Esophagus squamous epithelium (tissue), 4 donors: ENCODE measurements around the gene TRAK1.

ENCODE experiments used
- CTCF ChIP-seq, 6 experiments: fragments of 450-650 bp in 4 of 6; fragments of 200-600 bp in 2 of 6; sonication (generic) in 2 of 6; IDR thresholded peaks; one replicate each; pipeline ENCODE4 v1.5.1; 2016 to 2019; ENCODE audit warnings: antibody characterized with exemption in 6 of 6, mild to moderate bottlenecking in 4 of 6, moderate library complexity in 4 of 6
- POLR2A ChIP-seq, 4 donors: fragments of 450-650 bp; IDR thresholded peaks; one replicate each; pipeline ENCODE4 v1.6.1; 2017; ENCODE audit warnings: antibody characterized with exemption in 4 of 4, mild to moderate bottlenecking in 4 of 4, moderate library complexity in 3 of 4

GRCh38 chr3:42061713-42062380, 29.3 kb upstream of the TRAK1 start:
- TF ChIP-seq POLR2A (IDR thresholded peaks at IDR 0.05) (peak in 1 of 4 donors; percentile 33), CTCF (IDR thresholded peaks at IDR 0.05) (no peak)
